Stimulated activated naive CD8-positive, alpha-beta T cell treated with anti-CD3 and anti-CD28 coated beads, Interleukin-15, amount 100 ng/mL, for 72 hours (primary cell): Measurements from ENCODE around the gene HDGFL3.
A peak's percentile ranks its signal among the peaks of the same experiment; 100 is the strongest.
"Not testable (repeated sequence)": the region's sequence is repeated elsewhere in the genome, so short reads cannot be mapped to it uniquely, and the experiment has no call there.

Source experiments
- ATAC-seq: fragments of 150-1000 bp; cut with Tn5 transposase; 2 replicates; pipeline ENCODE4 v1.10.0; 2021; ENCODE audit warnings: mild to moderate bottlenecking, moderate library complexity
- DNase-seq, 2 donors: peaks; one replicate each; pipeline ENCODE4 v3.0.0; 2021 to 2022
- H3K27ac Mint-ChIP-seq, 2 donors: one replicate each; pipeline ENCODE4 v1.8.0; 2022; ENCODE audit warnings: mild to moderate bottlenecking in 2 of 2, mixed read lengths in 2 of 2, moderate library complexity in 2 of 2
- H3K27me3 Mint-ChIP-seq: one replicate; pipeline ENCODE4 v1.8.0; 2022; ENCODE audit warnings: mixed read lengths
- H3K4me1 Mint-ChIP-seq: one replicate; pipeline ENCODE4 v1.8.0; 2022; ENCODE audit warnings: mild to moderate bottlenecking, mixed read lengths
- H3K4me3 Mint-ChIP-seq, 2 donors: one replicate each; pipeline ENCODE4 v1.8.0; 2022; ENCODE audit warnings: mild to moderate bottlenecking in 2 of 2, mixed read lengths in 2 of 2, moderate library complexity in 1 of 2
- H3K9me3 Mint-ChIP-seq, 2 donors: one replicate each; pipeline ENCODE4 v1.8.0; 2022; ENCODE audit warnings: mixed read lengths in 2 of 2

The HDGFL3 gene

DNA sequence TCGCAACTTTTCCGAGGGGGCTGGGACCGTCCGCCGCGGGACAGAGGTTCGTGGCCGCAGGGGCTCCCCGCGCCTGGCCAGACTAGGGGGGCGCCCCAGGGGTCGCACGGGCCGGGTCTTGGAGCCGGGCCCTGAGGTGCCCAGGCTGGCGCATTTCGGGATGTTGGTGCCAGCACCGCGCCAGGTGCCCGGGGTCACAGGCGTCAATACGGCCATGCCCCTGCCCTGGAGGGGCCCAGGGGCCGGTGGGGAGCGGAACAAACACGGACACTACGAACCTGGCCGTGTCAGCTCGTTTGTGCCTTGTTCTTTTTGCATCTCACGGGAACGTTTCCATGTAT, 99.8 kb downstream of the HDGFL3 start:
- peak; percentile 14 to 18 for DNase-seq
- Mint-ChIP-seq H3K27me3 (peaks cover 68% of the 10 kb centered on the region), H3K9me3 (peaks cover 0 to 5% of the 10 kb centered on the region in 2 donors), H3K27ac (peak overlapping the region in 1 of 2 donors; percentile 98), H3K4me1 (peaks cover 27% of the 10 kb centered on the region), H3K4me3 (peak overlapping the region; percentile 95 to 97)
- ATAC-seq = peak; percentile 33

DNA sequence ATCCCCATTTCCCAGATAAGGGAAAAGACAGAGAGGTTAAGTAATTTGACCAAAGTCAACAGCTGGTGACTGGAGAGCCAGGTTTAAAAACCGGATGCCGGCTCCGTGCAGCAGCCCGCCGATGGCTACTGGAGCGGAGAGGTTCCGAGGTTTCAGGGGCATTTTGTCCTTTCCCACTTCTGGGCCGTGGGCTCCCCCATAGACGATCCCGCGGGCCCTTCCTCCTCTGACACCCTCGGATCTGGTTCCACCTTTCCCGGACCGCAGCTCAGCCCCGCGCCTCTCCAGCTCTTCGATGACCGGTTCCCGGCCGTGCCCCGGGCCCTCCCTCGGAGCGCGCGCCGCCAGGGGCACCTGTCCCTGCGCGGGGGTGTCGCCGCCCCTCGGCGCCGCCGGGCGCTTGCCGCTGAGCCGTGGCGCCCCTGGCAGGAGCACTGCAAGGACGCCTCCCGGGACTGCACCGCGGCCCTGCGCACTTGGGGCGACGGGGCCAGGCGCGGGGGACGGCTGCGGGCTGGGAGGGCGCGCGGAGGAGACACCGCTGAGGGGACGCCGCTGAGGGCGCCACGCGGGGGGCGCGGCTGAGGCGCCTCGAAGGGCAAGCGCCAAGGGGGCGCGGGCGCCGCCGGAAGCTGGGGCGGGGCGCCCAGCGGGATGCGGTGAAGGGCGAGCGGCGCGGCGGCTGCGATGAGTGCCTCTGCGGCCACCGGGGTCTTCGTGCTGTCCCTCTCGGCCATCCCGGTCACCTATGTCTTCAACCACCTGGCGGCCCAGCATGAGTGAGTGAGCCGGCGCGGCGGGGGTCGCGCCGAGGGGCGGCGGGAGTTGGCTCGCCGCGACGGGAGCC, 100.4 kb downstream of the HDGFL3 start, which contains the start of gene TM6SF1:
TSS of gene TM6SF1 (plus strand) at position 652 of the 847 bp plus-strand sequence. CDS start at position 688, 36 bp downstream.
- peaks cover 0 to 5% of the 10 kb centered on the region in 2 donors for H3K9me3 Mint-ChIP-seq
- H3K27me3 Mint-ChIP-seq = peaks cover 70% of the 10 kb centered on the region
- peak within 1 kb of the TSS; percentile 89 to 98 for H3K27ac Mint-ChIP-seq
- H3K4me1 Mint-ChIP-seq = peaks cover 27% of the 10 kb centered on the region
- peak; percentile 64 for ATAC-seq
- peak; percentile 51 to 62 for DNase-seq
- H3K4me3 Mint-ChIP-seq = peak within 1 kb of the TSS; percentile 95 to 97

DNA sequence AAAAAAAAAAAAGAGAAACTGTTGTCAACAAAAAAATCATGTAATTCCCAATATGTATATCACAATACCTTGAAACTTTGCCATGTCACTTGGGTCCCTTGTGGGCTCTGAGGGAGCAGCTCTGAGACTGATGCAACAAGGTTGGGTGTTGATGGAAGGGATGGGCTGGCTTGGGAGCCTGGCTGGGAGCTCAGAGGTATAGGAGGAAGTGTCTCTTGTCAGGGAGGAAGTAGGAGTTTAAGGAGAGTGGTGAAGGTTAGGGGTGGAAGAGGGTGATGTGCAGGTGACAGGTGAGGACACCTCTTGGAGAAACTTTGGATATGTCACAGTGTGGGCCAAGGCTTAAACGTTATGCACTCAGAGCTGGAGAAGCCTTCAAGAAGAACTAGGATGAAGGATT, 102.2 kb downstream of the HDGFL3 start:
- Mint-ChIP-seq H3K4me1 (peaks cover 25% of the 10 kb centered on the region), H3K27ac (no peak overlapping the region), H3K4me3 (peak overlapping the region in 1 of 2 donors; percentile 17), H3K27me3 (peaks cover 76% of the 10 kb centered on the region), H3K9me3 (no peaks in the 10 kb centered on the region)
- no peak for DNase-seq
- no peak for ATAC-seq

DNA sequence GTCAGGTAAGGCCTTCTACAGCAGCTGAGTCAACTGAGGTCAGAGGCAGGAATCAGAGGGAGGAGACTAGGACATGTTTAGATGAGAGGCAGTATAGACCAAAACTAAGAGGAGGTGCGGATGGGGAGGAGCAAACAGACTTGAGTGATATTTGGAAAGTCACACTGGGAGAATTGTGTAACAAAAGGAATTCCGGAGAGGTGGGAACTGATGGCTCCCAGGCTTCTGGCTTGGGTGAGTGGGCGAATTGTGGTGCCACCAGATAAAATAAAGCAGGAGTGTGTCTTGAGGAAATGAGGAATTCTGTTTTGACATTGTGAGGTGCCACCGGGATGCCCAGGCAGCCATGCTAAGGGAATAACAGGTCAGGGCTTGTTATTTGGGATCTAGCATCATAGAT, 103.5 kb downstream of the HDGFL3 start:
- ATAC-seq = no peak
- peaks cover 12% of the 10 kb centered on the region for H3K4me1 Mint-ChIP-seq
- H3K4me3 Mint-ChIP-seq = no peak overlapping the region
- H3K27ac Mint-ChIP-seq = no peak overlapping the region
- no peaks in the 10 kb centered on the region for H3K9me3 Mint-ChIP-seq
- DNase-seq = no peak
- H3K27me3 Mint-ChIP-seq = peaks cover 76% of the 10 kb centered on the region

DNA sequence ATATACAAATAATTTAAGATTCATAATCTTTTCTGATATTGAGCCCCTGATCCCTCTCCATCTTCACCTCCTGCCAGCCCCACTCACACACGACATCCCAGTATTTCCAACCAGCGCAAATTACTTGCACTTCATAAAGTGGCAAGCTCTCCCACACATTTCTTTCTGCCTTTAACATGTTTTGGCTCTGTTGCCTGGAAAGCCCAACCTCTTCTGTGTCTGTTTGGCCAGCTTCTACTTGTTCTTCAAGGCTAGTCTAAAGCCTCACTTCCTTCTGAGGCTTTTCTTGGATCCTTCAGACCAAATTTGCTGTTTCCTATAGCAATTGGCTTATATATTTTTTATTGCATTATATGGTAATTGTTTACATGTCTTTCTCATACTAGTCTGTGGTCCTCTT, 105.3 kb downstream of the HDGFL3 start:
- Mint-ChIP-seq H3K27me3 (peaks cover 74% of the 10 kb centered on the region), H3K9me3 (peaks cover 0 to 7% of the 10 kb centered on the region in 2 donors), H3K4me1 (peaks cover 6% of the 10 kb centered on the region), H3K4me3 (no peak overlapping the region), H3K27ac (no peak overlapping the region)
- ATAC-seq (no peak), DNase-seq (no peak)

DNA sequence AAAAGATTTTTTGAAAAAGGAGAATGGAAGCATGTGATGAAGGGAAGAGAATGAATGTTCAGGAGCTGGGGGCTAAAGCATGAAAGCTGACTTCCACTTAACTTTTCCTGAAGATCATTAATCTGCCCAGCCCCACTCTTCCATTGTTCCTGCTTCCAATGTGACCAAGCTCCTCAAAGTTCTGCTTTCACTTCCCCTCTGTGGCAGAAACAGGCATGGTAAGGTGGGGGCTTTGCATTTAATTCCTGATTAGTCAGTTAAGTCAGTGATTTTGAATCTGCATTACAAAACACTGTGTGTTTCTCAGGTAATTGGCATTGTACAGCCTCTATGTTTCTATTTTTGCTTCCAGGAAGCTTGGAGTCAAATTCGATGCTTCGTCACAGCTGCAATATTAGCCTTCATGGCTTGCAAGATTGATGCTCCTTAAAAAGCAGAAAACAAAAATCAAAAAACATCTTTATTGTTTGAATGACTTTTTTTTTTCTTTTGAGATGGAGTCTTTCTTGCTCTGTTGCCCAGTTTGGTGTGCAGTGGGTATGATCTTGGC, 107.5 kb downstream of the HDGFL3 start:
- Mint-ChIP-seq H3K4me1 (no peaks in the 10 kb centered on the region), H3K27me3 (peaks cover 57% of the 10 kb centered on the region)
- no peak for ATAC-seq

DNA sequence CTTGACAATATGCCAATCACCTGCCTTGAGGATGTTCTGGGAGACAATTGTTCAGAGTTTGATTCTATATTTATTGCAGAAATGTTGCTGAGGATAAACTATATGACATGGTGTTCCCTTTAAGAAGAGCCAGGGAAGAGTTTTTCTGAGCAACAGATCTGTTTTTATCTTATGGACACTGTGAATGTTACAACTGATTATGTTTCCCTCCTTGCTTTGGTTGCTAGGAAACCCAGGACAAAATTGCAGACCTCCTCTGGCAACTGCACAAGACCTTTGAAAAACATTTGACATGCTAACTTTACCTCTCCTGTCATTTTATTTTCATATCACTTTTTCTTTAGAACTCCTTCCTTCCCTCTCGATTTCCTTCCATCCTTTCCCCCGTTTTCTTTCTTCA, 108.3 kb downstream of the HDGFL3 start:
- Mint-ChIP-seq H3K27me3 (peaks cover 49% of the 10 kb centered on the region), H3K4me1 (no peaks in the 10 kb centered on the region), H3K27ac (no peak overlapping the region), H3K9me3 (peaks cover 5 to 7% of the 10 kb centered on the region in 2 donors), H3K4me3 (no peak overlapping the region)
- DNase-seq (no peak), ATAC-seq (no peak)

More for the DNA sequence above, 107.5 kb downstream of the HDGFL3 start:
- H3K4me3 Mint-ChIP-seq = no peak overlapping the region
- H3K9me3 Mint-ChIP-seq = peaks cover 5 to 7% of the 10 kb centered on the region in 2 donors
- DNase-seq = no peak
- no peak overlapping the region for H3K27ac Mint-ChIP-seq

DNA sequence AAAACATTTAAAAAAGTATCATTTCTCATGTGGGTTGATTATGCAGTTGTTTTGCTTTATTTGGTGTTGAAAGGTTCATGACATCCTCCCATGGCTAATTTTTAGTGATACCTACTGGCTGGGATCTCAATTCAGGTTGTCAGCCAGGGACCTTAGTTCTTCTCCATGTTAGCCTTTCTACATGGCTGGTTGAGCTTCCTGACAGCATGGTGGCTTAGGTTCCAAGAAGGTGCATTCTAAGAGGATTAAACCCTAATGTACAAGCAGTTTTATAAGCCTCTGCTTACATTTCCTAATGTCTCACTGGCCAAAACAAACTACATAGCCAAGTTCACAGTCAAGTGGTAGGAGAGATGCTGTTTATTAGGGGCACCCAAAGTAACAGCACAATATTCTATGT, 109.5 kb downstream of the HDGFL3 start:
- no peak overlapping the region for H3K27ac Mint-ChIP-seq
- H3K4me1 Mint-ChIP-seq = no peaks in the 10 kb centered on the region
- no peak overlapping the region for H3K4me3 Mint-ChIP-seq
- H3K27me3 Mint-ChIP-seq = peaks cover 42% of the 10 kb centered on the region
- DNase-seq (no peak), ATAC-seq (no peak)
- peaks cover 5 to 7% of the 10 kb centered on the region in 2 donors for H3K9me3 Mint-ChIP-seq

DNA sequence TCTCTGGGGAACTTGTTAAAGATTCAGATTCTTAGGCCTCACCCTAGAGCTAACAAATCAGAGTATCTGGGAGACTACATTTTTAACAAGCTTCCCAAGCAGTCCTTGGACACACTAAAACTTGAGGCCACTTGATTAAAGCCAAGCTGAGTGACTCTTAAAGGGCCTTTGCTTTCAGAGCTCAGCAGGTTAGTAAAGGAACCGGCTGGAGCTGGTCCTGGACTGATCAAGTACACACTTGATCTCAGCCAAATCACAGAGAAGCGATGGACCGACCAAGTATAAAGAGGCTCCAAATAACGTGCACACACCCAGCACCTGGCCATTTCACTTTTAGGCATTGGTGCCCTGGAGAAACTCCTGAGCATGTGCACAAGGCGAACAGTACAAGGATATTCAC, 113.0 kb downstream of the HDGFL3 start:
- Mint-ChIP-seq H3K9me3 (peaks cover 5 to 7% of the 10 kb centered on the region in 2 donors), H3K27me3 (peaks cover 14% of the 10 kb centered on the region), H3K27ac (no peak overlapping the region), H3K4me1 (peaks cover 9% of the 10 kb centered on the region), H3K4me3 (no peak overlapping the region)
- ATAC-seq (no peak), DNase-seq (no peak)

DNA sequence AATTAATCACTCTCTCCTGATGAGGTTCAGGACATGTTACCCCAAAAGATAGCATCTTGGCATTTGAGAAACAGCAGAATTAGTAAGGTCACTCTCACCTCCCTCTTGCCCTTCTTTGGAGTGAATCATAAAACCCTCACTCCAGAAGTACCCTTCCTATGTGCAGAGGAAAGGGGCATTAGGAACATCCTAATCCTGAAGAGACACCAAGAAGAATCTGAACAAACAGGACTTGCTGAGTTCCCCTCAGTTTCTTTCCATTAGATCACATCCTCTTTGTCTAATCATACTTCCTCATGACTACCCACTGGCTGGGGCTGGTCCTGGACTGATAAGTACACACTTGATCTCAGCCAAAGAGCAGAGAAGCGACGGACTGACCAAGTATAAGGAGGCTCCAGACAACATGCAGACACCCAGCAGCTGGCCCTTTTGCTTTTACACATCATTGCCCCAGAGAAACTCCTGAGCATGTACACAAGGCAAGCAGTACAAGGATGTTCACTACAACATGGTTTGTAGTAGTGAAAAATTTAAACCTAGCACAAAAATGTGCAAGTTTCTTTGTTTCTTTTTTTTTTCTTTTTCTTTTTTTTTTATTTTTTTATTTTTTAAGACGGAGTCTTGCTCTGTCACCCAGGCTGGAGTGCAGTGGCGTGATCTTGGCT, 115.2 kb downstream of the HDGFL3 start:
- H3K4me1 Mint-ChIP-seq = peaks cover 9% of the 10 kb centered on the region
- ATAC-seq (peak; percentile 88), DNase-seq (no peak)
- peak overlapping the region; percentile 3 to 74 for H3K27ac Mint-ChIP-seq
- peaks cover 16% of the 10 kb centered on the region for H3K27me3 Mint-ChIP-seq
- H3K4me3 Mint-ChIP-seq = peak overlapping the region in 1 of 2 donors; percentile 44
- peaks cover 0 to 5% of the 10 kb centered on the region in 2 donors for H3K9me3 Mint-ChIP-seq

DNA sequence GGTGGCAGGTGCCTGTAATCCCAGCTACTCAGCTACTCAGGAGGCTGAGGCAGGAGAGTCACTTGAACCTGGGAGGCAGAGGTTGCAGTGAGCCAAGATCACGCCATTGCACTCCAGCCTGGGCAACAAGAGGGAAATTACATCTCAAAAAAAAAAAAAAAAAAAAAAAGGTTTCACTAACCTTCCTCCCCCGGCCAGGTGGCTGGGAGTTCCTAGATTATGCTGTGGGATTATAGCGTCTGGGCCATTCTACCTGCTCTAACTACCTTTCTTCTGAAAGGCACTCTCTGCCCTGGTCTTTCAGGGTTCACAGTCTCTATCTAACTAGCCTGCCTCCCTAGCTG, 115.7 kb downstream of the HDGFL3 start:
- H3K27ac Mint-ChIP-seq = peak overlapping the region; percentile 3 to 74
- DNase-seq, H3K9me3 Mint-ChIP-seq, ATAC-seq, H3K4me1 Mint-ChIP-seq: not testable (repeated sequence)
- H3K27me3 Mint-ChIP-seq = peaks cover 15% of the 10 kb centered on the region
- peak overlapping the region in 1 of 2 donors; percentile 44 for H3K4me3 Mint-ChIP-seq

DNA sequence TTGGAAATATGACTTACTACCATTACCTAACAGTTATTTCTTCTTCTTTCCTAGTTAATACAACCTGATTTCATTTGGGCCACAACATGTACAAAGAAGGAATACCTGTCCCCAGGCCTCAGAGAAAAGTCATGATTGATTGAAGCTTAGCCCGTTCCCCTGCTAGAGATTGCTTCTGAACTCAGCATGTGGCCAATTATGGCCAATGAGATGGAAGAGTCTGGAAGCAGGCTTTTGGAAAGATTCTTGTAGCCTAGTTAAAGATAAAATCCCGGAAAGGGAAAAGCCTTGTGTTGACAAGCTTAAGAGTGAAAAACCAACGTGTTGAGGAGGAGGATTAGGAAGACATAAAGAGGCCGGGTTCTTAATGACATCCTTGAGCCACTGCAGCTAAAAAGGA, 117.2 kb downstream of the HDGFL3 start:
- Mint-ChIP-seq H3K4me3 (no peak overlapping the region), H3K9me3 (no peaks in the 10 kb centered on the region), H3K27me3 (peaks cover 15% of the 10 kb centered on the region), H3K27ac (no peak overlapping the region), H3K4me1 (peaks cover 9% of the 10 kb centered on the region)
- no peak for DNase-seq
- no peak for ATAC-seq

DNA sequence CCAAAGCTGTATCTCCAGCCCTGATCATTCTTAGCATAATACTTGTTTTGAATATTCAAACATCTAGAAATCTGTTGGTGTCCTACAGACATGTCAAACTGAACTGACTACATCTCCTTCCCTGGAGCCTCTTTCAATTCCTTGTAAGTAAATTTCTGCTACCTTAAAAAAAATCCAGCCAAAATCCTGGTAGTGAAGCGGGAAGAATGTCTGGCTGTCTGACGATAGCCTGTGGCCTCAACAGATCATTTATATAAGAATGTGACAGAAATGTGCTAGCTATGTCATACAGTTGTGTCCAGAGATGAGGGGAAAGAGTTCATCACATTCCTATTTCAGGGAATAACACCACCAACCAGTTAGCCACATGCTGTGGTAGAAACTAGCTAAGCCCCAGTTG, 118.7 kb downstream of the HDGFL3 start:
- no peak for DNase-seq
- Mint-ChIP-seq H3K27ac (no peak overlapping the region), H3K4me1 (peaks cover 14% of the 10 kb centered on the region), H3K27me3 (peaks cover 23% of the 10 kb centered on the region), H3K4me3 (no peak overlapping the region), H3K9me3 (no peaks in the 10 kb centered on the region)
- ATAC-seq = no peak

DNA sequence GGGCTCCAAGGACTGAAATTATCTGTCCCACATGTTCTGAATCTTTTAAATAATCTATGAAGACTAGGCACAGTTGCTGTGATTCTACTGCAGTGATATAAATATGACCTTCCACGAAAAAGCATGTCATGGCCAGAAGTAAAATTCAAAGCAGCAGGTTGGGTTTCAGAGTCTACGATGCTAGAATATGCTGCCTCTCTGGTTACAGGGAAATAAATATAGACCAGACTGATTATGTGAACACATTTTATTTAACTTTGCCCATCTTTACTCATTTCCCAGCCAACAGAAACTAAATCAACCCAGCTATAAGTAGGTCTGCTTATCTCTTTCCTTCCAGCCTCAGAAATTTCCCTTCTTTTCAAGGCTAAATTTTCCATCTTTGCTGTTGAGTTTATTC, 120.0 kb downstream of the HDGFL3 start:
- Mint-ChIP-seq H3K4me1 (peaks cover 14% of the 10 kb centered on the region), H3K27ac (no peak overlapping the region), H3K27me3 (peaks cover 23% of the 10 kb centered on the region), H3K9me3 (no peaks in the 10 kb centered on the region), H3K4me3 (no peak overlapping the region)
- DNase-seq = no peak
- ATAC-seq = no peak

DNA sequence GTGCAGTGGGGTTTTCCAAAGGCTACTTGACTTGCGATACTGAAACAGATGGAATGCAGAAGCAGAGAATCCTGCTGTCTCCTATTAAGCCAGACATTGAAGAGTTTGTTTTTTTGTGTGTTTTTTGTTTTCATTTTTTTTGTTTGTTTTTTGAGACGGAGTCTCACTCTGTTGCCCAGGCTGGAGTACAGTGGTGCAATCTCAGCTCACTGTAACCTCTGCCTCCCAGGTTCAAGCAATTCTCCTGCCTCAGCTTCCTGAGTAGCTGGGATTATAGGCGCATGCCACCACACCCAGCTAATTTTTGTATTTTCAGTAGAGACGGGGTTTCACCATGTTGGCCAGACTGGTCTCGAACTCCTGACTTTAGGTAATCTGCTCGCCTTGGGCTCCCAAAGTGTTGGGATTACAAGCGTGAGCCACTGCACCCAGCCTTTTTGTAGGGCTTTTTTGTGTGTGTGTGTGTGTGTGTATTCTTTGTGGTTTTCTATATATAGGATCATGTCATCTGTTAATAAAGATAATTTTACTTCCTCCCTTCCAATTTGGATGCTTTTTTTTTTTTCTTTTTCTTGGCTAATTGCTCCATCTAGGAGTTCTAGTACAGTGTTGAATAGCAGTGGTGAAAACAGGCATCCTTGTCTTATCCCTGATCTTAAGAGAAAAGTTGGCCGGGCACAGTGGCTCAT, 121.6 kb downstream of the HDGFL3 start:
- peaks cover 23% of the 10 kb centered on the region for H3K27me3 Mint-ChIP-seq
- not testable (repeated sequence) for H3K9me3 Mint-ChIP-seq, H3K4me3 Mint-ChIP-seq, ATAC-seq, H3K27ac Mint-ChIP-seq, DNase-seq
- peaks cover 10% of the 10 kb centered on the region for H3K4me1 Mint-ChIP-seq
